Nephron progenitor cell (in vitro differentiated cells): Measurements from ENCODE around the gene ERC2.

Experiments
- DNase-seq: peaks from one replicate; pipeline ENCODE4 v3.0.0; 2021
- H3K27ac Mint-ChIP-seq: 2 replicates; pipeline ENCODE4 v1.8.0; 2021; ENCODE audit warnings: mild to moderate bottlenecking, moderate library complexity, mixed read lengths
- H3K27me3 Mint-ChIP-seq: 2 replicates; pipeline ENCODE4 v1.8.0; 2021; ENCODE audit warnings: mild to moderate bottlenecking, low read depth, mixed read lengths; ENCODE audit not compliant: poor library complexity
- H3K36me3 Mint-ChIP-seq: 2 replicates; pipeline ENCODE4 v1.8.0; 2021; ENCODE audit warnings: low read depth, mixed read lengths
- H3K4me1 Mint-ChIP-seq: 2 replicates; pipeline ENCODE4 v1.8.0; 2021; ENCODE audit warnings: mixed read lengths
- H3K4me3 Mint-ChIP-seq: 2 replicates; pipeline ENCODE4 v1.8.0; 2021; ENCODE audit warnings: mild to moderate bottlenecking, moderate library complexity, mixed read lengths
- H3K9me3 Mint-ChIP-seq: 2 replicates; pipeline ENCODE4 v1.8.0; 2021; ENCODE audit warnings: mild to moderate bottlenecking, moderate library complexity, mixed read lengths
- TF ChIP-seq, protein P1 (sequence below): fragments of 200-600 bp; sonication (generic); IDR thresholded peaks from 2 replicates; pipeline ENCODE4 v1.5.0; 2021; ENCODE audit warnings: antibody characterized with exemption

The ERC2 gene

DNA sequence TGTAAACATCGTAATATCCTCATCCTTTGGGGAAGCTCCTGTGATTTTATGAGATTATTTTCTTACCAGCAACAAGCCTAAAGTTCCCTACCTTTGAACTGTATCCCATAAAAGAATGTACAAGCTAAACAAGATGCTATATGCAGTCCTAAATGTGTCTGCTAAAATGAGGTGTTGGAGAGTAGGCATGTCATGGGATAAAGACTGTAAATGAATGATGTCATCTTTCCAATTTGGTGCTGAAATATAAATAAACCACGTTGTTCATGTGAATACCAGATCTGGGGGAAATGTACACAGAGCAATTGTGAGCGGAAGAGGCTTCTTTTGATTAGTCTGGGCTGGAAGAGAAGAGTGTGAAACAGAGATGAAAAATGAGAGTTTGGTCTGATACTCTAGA is 766.3 kb downstream of the ERC2 start:
- no peaks in the 10 kb centered on the region for H3K36me3 Mint-ChIP-seq
- no peaks in the 10 kb centered on the region for H3K9me3 Mint-ChIP-seq
- no peak overlapping the region for H3K4me3 Mint-ChIP-seq
- H3K4me1 Mint-ChIP-seq: peaks cover 65% of the 10 kb centered on the region
- DNase-seq: no peak
- no peaks in the 10 kb centered on the region for H3K27me3 Mint-ChIP-seq
- no peak overlapping the region for H3K27ac Mint-ChIP-seq
- TF ChIP-seq, protein P1, sequence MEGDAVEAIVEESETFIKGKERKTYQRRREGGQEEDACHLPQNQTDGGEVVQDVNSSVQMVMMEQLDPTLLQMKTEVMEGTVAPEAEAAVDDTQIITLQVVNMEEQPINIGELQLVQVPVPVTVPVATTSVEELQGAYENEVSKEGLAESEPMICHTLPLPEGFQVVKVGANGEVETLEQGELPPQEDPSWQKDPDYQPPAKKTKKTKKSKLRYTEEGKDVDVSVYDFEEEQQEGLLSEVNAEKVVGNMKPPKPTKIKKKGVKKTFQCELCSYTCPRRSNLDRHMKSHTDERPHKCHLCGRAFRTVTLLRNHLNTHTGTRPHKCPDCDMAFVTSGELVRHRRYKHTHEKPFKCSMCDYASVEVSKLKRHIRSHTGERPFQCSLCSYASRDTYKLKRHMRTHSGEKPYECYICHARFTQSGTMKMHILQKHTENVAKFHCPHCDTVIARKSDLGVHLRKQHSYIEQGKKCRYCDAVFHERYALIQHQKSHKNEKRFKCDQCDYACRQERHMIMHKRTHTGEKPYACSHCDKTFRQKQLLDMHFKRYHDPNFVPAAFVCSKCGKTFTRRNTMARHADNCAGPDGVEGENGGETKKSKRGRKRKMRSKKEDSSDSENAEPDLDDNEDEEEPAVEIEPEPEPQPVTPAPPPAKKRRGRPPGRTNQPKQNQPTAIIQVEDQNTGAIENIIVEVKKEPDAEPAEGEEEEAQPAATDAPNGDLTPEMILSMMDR: no peak

DNA sequence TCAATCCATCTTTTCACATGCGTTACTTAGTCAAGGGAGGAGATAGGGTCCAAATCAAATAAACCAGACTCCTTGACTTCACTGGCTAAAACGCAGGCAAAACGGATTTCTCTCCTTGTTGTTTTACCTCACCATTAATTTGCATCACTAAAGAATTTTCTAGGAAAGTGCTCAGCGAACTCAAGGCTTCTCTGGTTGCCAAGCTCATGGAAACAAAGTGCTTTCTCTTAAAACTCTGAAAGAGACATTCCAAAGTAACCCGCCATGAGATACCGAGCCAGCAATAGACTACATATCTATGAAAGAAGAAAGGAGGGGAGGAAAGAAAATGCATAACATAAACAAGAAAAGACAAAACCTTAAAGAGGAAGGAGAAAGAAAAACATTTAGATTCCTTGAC is 769.4 kb downstream of the ERC2 start:
- Mint-ChIP-seq H3K4me1 (peaks cover 60% of the 10 kb centered on the region), H3K27ac (no peak overlapping the region), H3K9me3 (no peaks in the 10 kb centered on the region), H3K4me3 (no peak overlapping the region), H3K27me3 (no peaks in the 10 kb centered on the region), H3K36me3 (no peaks in the 10 kb centered on the region)
- TF ChIP-seq, protein P1: no peak
- DNase-seq: no peak

- Mint-ChIP-seq H3K27ac (no peak overlapping the region), H3K36me3 (peaks cover 5% of the 10 kb centered on the region), H3K4me1 (peaks cover 59% of the 10 kb centered on the region), H3K27me3 (no peaks in the 10 kb centered on the region), H3K4me3 (no peak overlapping the region), H3K9me3 (no peaks in the 10 kb centered on the region)
- TF ChIP-seq, protein P1: no peak
- no peak for DNase-seq
Observed at GRCh38 chr3:55697177-55697865, 770.9 kb downstream of the ERC2 start.

DNA sequence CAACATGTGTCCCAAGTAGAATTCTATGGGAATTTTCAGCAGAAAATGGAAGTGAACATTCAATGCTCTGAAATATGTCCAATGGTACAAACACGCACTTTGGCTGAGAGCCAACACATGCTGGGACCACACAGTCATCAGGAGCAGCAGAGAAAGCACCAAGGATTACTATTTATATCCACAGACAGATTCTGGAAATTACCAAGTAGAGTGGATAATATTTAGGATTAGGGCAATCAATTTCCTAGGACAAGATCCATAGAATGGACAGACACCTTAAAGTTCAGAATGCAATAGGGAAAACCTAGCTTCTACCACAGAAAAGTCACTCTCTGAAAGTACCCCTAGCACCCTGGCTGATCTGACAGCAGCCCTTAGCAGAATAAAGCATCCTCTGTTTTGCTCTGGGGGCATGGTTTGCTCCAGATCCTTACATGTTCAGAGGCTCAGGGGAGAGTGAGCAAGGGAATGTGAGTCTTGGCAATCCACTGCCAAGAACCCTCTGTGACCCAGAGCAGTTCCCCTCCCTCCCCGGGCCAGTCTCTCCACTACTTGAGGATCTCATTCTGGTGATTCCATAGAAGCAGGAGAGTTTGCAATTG is 775.2 kb downstream of the ERC2 start:
- Mint-ChIP-seq H3K27ac (no peak overlapping the region), H3K9me3 (no peaks in the 10 kb centered on the region), H3K4me1 (peaks cover 66% of the 10 kb centered on the region), H3K27me3 (no peaks in the 10 kb centered on the region), H3K4me3 (no peak overlapping the region), H3K36me3 (peaks cover 5% of the 10 kb centered on the region)
- no peak for DNase-seq
- TF ChIP-seq, protein P1: no peak

GRCh38 chr3:55692295-55692956 is 775.8 kb downstream of the ERC2 start:
- peak overlapping the region; percentile 75 for H3K27ac Mint-ChIP-seq
- no peaks in the 10 kb centered on the region for H3K9me3 Mint-ChIP-seq
- no peak for DNase-seq
- H3K4me3 Mint-ChIP-seq: no peak overlapping the region
- H3K4me1 Mint-ChIP-seq: peaks cover 67% of the 10 kb centered on the region
- no peaks in the 10 kb centered on the region for H3K27me3 Mint-ChIP-seq
- TF ChIP-seq, protein P1: no peak
- H3K36me3 Mint-ChIP-seq: peaks cover 5% of the 10 kb centered on the region
